H1 (cell line): ENCODE results near the gene PLXNA4. TPM values are rescaled to one million over a fixed set of nuclear protein-coding genes. Genes with fewer than 3 reads are reported as not detected.

ENCODE experiments used
- CTCF ChIA-PET: fragments of 300-600 bp; sonication (Branson Sonifier 250); formaldehyde crosslinking; loops from one replicate; lab custom pipeline; 2021; ENCODE audit not compliant: partially characterized antibody; lab: Charles Lee
- POLR2A ChIA-PET: fragments of 300-600 bp; sonication (Branson Sonifier 250); formaldehyde crosslinking; loops from one replicate; lab custom pipeline; 2021; ENCODE audit warnings: inconsistent platforms; ENCODE audit not compliant: partially characterized antibody; lab: Charles Lee
- DNase-seq, 2 experiments: peaks; one replicate each; pipeline versions ENCODE4 v3.0.0 to v3.0.0-alpha.2; 2010 to 2022; ENCODE audit warnings: low spot score in 2 of 2, low read depth in 1 of 2, mixed read lengths in 1 of 2
- FAIRE-seq: peaks from 2 replicates; lab custom pipeline; 2011; peaks lifted over from hg19 to GRCh38; lab: Jason Lieb, UNC
- H2AFZ ChIP-seq: 2 replicates; pipeline ENCODE4 v1.8.1; 2012; ENCODE audit warnings: low read length, inconsistent platforms
- H2AK5ac ChIP-seq: 2 replicates; pipeline ENCODE4 v1.6.1; 2013; ENCODE audit warnings: low read depth, low read length
- H2BK120ac ChIP-seq: replicated peaks from 2 replicates; pipeline ENCODE3; 2013; ENCODE audit warnings: low read depth, low read length, inconsistent platforms
- H2BK12ac ChIP-seq: 2 replicates; pipeline ENCODE4 v1.6.1; 2013; ENCODE audit warnings: low read depth, low read length
- H2BK15ac ChIP-seq: 2 replicates; pipeline ENCODE4 v1.6.1; 2013; ENCODE audit warnings: low read length
- H2BK20ac ChIP-seq: 2 replicates; pipeline ENCODE4 v1.6.1; 2013; ENCODE audit warnings: low read length
- H2BK5ac ChIP-seq: 2 replicates; pipeline ENCODE4 v1.6.1; 2013; ENCODE audit warnings: low read depth, low read length
- H3K14ac ChIP-seq: 2 replicates; pipeline ENCODE4 v1.6.1; 2013; ENCODE audit warnings: inconsistent platforms; ENCODE audit not compliant: insufficient read length
- H3K18ac ChIP-seq: 2 replicates; pipeline ENCODE4 v1.6.1; 2013; ENCODE audit warnings: low read length; ENCODE audit errors: extremely low read depth
- H3K23ac ChIP-seq: 2 replicates; pipeline ENCODE4 v1.6.1; 2013; ENCODE audit warnings: inconsistent platforms; ENCODE audit not compliant: insufficient read length
- H3K23me2 ChIP-seq: 2 replicates; pipeline ENCODE4 v1.6.1; 2013; ENCODE audit warnings: low read depth, low read length
- H3K27ac ChIP-seq: 2 replicates; pipeline ENCODE4 v1.6.1; 2011; ENCODE audit warnings: low read depth, low read length, inconsistent platforms
- H3K27me3 ChIP-seq, 4 experiments: replicated peaks in 1 of 4; 1 replicate in 1 of 4; 2 replicates in 3 of 4; pipeline versions ENCODE4 v1.6.1 to v1.8.1; 2011 to 2013; ENCODE audit warnings: low read length in 3 of 4, mild to moderate bottlenecking in 3 of 4, inconsistent platforms in 2 of 4, mixed read lengths in 2 of 4, moderate library complexity in 1 of 4; ENCODE audit not compliant: control insufficient read depth in 3 of 4, insufficient read depth in 3 of 4; ENCODE audit errors: extremely low read depth in 1 of 4
- H3K36me3 ChIP-seq, 4 experiments: 2 replicates each; pipeline versions ENCODE4 v1.6.1 to v1.8.1; 2011 to 2013; ENCODE audit warnings: mild to moderate bottlenecking in 4 of 4, low read length in 3 of 4, moderate library complexity in 2 of 4, control low read depth in 1 of 4, inconsistent platforms in 1 of 4; ENCODE audit not compliant: insufficient read depth in 4 of 4, control insufficient read depth in 2 of 4
- H3K4ac ChIP-seq: replicated peaks from 2 replicates; pipeline ENCODE3; 2013; ENCODE audit warnings: low read length, low read depth, mixed read lengths, inconsistent platforms; ENCODE audit not compliant: insufficient read length
- H3K4me1 ChIP-seq, 4 experiments: replicated peaks in 1 of 4; 1 replicate in 1 of 4; 2 replicates in 3 of 4; pipeline versions ENCODE4 v1.6.1 to v1.8.1; 2011 to 2013; ENCODE audit warnings: low read length in 3 of 4, inconsistent platforms in 2 of 4, mixed read lengths in 1 of 4; ENCODE audit not compliant: insufficient read depth in 4 of 4, control insufficient read depth in 3 of 4
- H3K4me2 ChIP-seq, 2 experiments: 2 replicates each; pipeline versions ENCODE4 v1.6.1 to v1.8.1; 2011 to 2013; ENCODE audit warnings: low read depth in 2 of 2, low read length in 2 of 2, control low read depth in 1 of 2, inconsistent platforms in 1 of 2, mild to moderate bottlenecking in 1 of 2; ENCODE audit not compliant: insufficient read depth in 1 of 2
- H3K4me3 ChIP-seq, 4 experiments: fragments of 200-600, 300-600 bp in 1 of 4; sonication (generic), shearing (Covaris generic), sonication (Bioruptor Twin) in 1 of 4; 2 replicates each; pipeline versions ENCODE4 v1.5.1 to v1.8.1; 2011 to 2016; ENCODE audit warnings: low read length in 4 of 4, low read depth in 3 of 4, control low read depth in 2 of 4, inconsistent platforms in 2 of 4, mild to moderate bottlenecking in 2 of 4, mixed read lengths in 1 of 4, moderate library complexity in 1 of 4; ENCODE audit not compliant: insufficient read depth in 2 of 4; ENCODE audit errors: extremely low read depth in 1 of 4
- H3K56ac ChIP-seq: replicated peaks from 2 replicates; pipeline ENCODE3; 2013; ENCODE audit warnings: low read depth, mild to moderate bottlenecking, mixed read lengths, low read length, inconsistent platforms; ENCODE audit not compliant: insufficient read length
- H3K79me1 ChIP-seq: 2 replicates; pipeline ENCODE4 v1.6.1; 2013; ENCODE audit warnings: low read depth, low read length, control low read depth
- H3K79me2 ChIP-seq, 2 experiments: 2 replicates each; pipeline versions ENCODE4 v1.6.1 to v1.8.1; 2012 to 2013; ENCODE audit warnings: low read length in 2 of 2, mild to moderate bottlenecking in 2 of 2, inconsistent platforms in 1 of 2; ENCODE audit not compliant: insufficient read depth in 2 of 2, control insufficient read depth in 1 of 2
- H3K9ac ChIP-seq, 4 experiments: replicated peaks in 1 of 4; 1 replicate in 1 of 4; 2 replicates in 3 of 4; pipeline versions ENCODE4 v1.6.1 to v1.8.1; 2011 to 2013; ENCODE audit warnings: low read depth in 3 of 4, low read length in 3 of 4, control low read depth in 2 of 4, mild to moderate bottlenecking in 2 of 4, moderate library complexity in 2 of 4, inconsistent platforms in 1 of 4; ENCODE audit errors: extremely low read depth in 1 of 4
- H3K9me3 ChIP-seq, 2 experiments: 2 replicates each; pipeline versions ENCODE4 v1.6.1 to v1.8.1; 2012 to 2013; ENCODE audit warnings: mild to moderate bottlenecking in 2 of 2, moderate library complexity in 2 of 2, control low read depth in 1 of 2, inconsistent platforms in 1 of 2, low read depth in 1 of 2, low read length in 1 of 2, mixed read lengths in 1 of 2; ENCODE audit not compliant: insufficient read depth in 2 of 2
- H4K20me1 ChIP-seq, 2 experiments: replicated peaks in 1 of 2; 2 replicates each; pipeline versions ENCODE3 to v1.8.1; 2011 to 2013; ENCODE audit warnings: inconsistent platforms in 2 of 2, low read length in 2 of 2, mild to moderate bottlenecking in 1 of 2; ENCODE audit not compliant: insufficient read depth in 2 of 2, control insufficient read depth in 1 of 2
- H4K5ac ChIP-seq: 2 replicates; pipeline ENCODE4 v1.6.1; 2013; ENCODE audit warnings: low read length, low read depth, mixed read lengths, inconsistent platforms; ENCODE audit not compliant: insufficient read length
- H4K8ac ChIP-seq: 2 replicates; pipeline ENCODE4 v1.8.0; 2013; ENCODE audit warnings: mild to moderate bottlenecking, moderate library complexity, low read length, inconsistent platforms; ENCODE audit not compliant: insufficient read depth; ENCODE audit errors: extremely low read depth
- H4K91ac ChIP-seq: replicated peaks from 2 replicates; pipeline ENCODE3; 2013; ENCODE audit warnings: low read length, mixed read lengths, inconsistent platforms; ENCODE audit not compliant: insufficient read length
- CBX8 ChIP-seq: fragments of 300-800, 300-1000 bp; sonication (generic); IDR thresholded peaks from 2 replicates; pipeline ENCODE4 v1.7.1; 2016; ENCODE audit warnings: low read depth, low read length, borderline replicate concordance
- CEBPB ChIP-seq: IDR thresholded peaks from 2 replicates; pipeline ENCODE4 v1.6.1; 2012; ENCODE audit warnings: low read depth, low read length
- CREB1 ChIP-seq: IDR thresholded peaks from 2 replicates; pipeline ENCODE4 v1.6.1; 2012; ENCODE audit warnings: inconsistent platforms
- KDM5A ChIP-seq: fragments of 200-600 bp; IDR thresholded peaks from 2 replicates; pipeline ENCODE4 v1.7.1; 2012; ENCODE audit warnings: mild to moderate bottlenecking, low read length, inconsistent platforms, mixed read lengths
- NANOG ChIP-seq: IDR thresholded peaks from 2 replicates; pipeline ENCODE4 v1.6.1; 2011; ENCODE audit warnings: low read length, low read depth, mild to moderate bottlenecking, inconsistent platforms; ENCODE audit not compliant: insufficient read depth, poor library complexity, severe bottlenecking
- POLR2A ChIP-seq, 2 experiments: IDR thresholded peaks; 1 replicate in 1 of 2; 2 replicates in 1 of 2; pipeline ENCODE4 v1.6.1; 2011; ENCODE audit warnings: low read depth in 2 of 2, low read length in 2 of 2, mild to moderate bottlenecking in 2 of 2; ENCODE audit errors: control extremely low read depth in 1 of 2
- POLR2AphosphoS5 ChIP-seq: IDR thresholded peaks from 2 replicates; pipeline ENCODE4 v1.6.1; 2011; ENCODE audit warnings: low read depth, low read length
- RAD21 ChIP-seq, 2 experiments: IDR thresholded peaks in 1 of 2; conservative IDR thresholded peaks in 1 of 2; 2 replicates each; pipeline ENCODE4 v1.6.1; 2011; ENCODE audit warnings: low read depth in 2 of 2, low read length in 2 of 2, improper control_type of control experiment in 1 of 2, inconsistent platforms in 1 of 2, mild to moderate bottlenecking in 1 of 2, moderate library complexity in 1 of 2
- TBP ChIP-seq: IDR thresholded peaks from 2 replicates; pipeline ENCODE4 v1.6.1; 2011; ENCODE audit warnings: low read depth, low read length, improper control_type of control experiment
- WGBS, 2 experiments: shearing (Covaris generic) in 1 of 2; methylation state at CpG; one replicate each; pipeline versions ENCODE4 v1.1.6 to v1.1.7; 2013 to 2015; ENCODE audit warnings: low lambda C conversion rate in 2 of 2, mixed read lengths in 2 of 2, inconsistent platforms in 1 of 2, low coverage in 1 of 2, missing lambda C conversion rate in 1 of 2; ENCODE audit not compliant: insufficient replicate concordance in 2 of 2, insufficient coverage in 1 of 2, insufficient read length in 1 of 2; ENCODE audit errors: extremely low coverage in 1 of 2, missing lambda C conversion rate in 1 of 2; 5-methylcytosine and 5-hydroxymethylcytosine counted together
- polyA plus RNA-seq, 7 experiments: library from polyadenylated mRNA; depleted of rRNA in 3 of 7; stranded (reverse) in 5 of 7; unstranded in 2 of 7; fragments of >200 nt in 5 of 7; fragments of 200-250 nt in 2 of 7; gene quantifications; 1 replicate in 5 of 7; 2 replicates in 1 of 7; 4 replicates in 1 of 7; pipeline versions ENCODE4 v1.2.1 to v1.2.3, GENCODE V29; 2011 to 2013; ENCODE audit warnings: missing spikeins in 2 of 7, mixed read lengths in 2 of 7
- total RNA-seq: library from RNA; stranded (reverse); fragmentation: NEBNext Ultra II Directional; extraction: Animal tissue kit (Norgen Biotek cat#: 25700); gene quantifications from 2 replicates; pipeline ENCODE4 v1.2.1, GENCODE V29; 2021
- TF ChIP-seq, protein P1 (sequence below): IDR thresholded peaks from 2 replicates; pipeline ENCODE4 v1.6.1; 2011; ENCODE audit warnings: low read length, improper control_type of control experiment
- TF ChIP-seq, protein P2 (sequence below), 3 experiments: IDR thresholded peaks; 1 replicate in 2 of 3; 2 replicates in 1 of 3; pipeline versions ENCODE4 v1.5.1 to v1.6.1; 2011; ENCODE audit warnings: low read length in 3 of 3, mild to moderate bottlenecking in 3 of 3, inconsistent platforms in 2 of 3, low read depth in 1 of 3, moderate library complexity in 1 of 3; ENCODE audit not compliant: insufficient read depth in 1 of 3; ENCODE audit errors: control extremely low read depth in 1 of 3

The PLXNA4 gene
- total and polyA plus RNA-seq, 2 of the 8 experiments (the other 6 are each of a cell fraction or from before 2014, with no cell fraction given): 0.76 to 0.79 TPM

DNA sequence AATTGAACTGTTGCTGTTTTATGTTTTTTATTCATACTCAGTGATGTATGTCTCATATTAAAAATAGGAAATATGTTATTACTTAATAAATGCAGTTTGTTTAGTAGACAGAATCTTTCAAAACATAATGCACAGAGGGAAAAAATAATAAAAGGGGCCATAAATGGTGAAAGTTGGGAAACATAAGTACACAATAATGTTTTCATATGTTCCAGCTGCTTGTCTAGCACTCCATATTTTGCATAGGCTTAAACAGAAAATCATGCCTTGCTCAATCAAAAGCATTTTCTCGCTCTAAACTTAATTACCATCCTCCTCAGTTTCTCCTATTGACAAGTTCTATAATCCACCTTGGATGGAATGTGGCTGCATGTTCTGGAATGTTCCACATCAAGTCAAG lies 333.2 kb downstream of the PLXNA4 start:
- H4K20me1 ChIP-seq: no peaks in the 10 kb centered on the region
- 81% methylated on average over 1 of the region's 1 CpG; no CpG with 5 or more reads in 1 of the 2 experiments for WGBS, 2 experiments
- H3K4ac ChIP-seq: no peak overlapping the region
- H3K79me2 ChIP-seq: no peaks in the 10 kb centered on the region
- no peak overlapping the region for H2BK12ac ChIP-seq
- H3K27ac ChIP-seq: no peak overlapping the region
- no peak overlapping the region for H3K9ac ChIP-seq
- H4K8ac ChIP-seq: no peak overlapping the region
- H3K56ac ChIP-seq: no peak overlapping the region
- H3K14ac ChIP-seq: no peak overlapping the region
- H2BK20ac ChIP-seq: no peak overlapping the region
- H3K23me2 ChIP-seq: no peaks in the 10 kb centered on the region
- H4K5ac ChIP-seq: no peak overlapping the region
- H2AK5ac ChIP-seq: no peak overlapping the region
- CTCF ChIA-PET: interaction anchor here (1.4 to 5.3 kb wide), 3 partner anchors 7 to 298 kb away, joined by 3 to 34 read pairs (median 8); no protein-coding TSS in a partner anchor
- no peaks in the 10 kb centered on the region for H3K79me1 ChIP-seq
- no peak overlapping the region for H2BK5ac ChIP-seq
- H3K18ac ChIP-seq: no peak overlapping the region
- H3K4me1 ChIP-seq: no peaks in the 10 kb centered on the region
- FAIRE-seq: no peak
- no peak overlapping the region for H3K23ac ChIP-seq
- POLR2A ChIA-PET: no interaction called here
- no peak overlapping the region for H3K4me3 ChIP-seq
- H4K91ac ChIP-seq: no peak overlapping the region
- no peak overlapping the region for H2AFZ ChIP-seq
- no peaks in the 10 kb centered on the region; a peak in 1 of 7 replicates for H3K27me3 ChIP-seq
- no peak for TF ChIP-seq CEBPB
- TF ChIP-seq, protein P1, sequence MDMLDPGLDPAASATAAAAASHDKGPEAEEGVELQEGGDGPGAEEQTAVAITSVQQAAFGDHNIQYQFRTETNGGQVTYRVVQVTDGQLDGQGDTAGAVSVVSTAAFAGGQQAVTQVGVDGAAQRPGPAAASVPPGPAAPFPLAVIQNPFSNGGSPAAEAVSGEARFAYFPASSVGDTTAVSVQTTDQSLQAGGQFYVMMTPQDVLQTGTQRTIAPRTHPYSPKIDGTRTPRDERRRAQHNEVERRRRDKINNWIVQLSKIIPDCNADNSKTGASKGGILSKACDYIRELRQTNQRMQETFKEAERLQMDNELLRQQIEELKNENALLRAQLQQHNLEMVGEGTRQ: no peak
- no peak for TF ChIP-seq RAD21 (IDR thresholded peaks at IDR 0.05 in 1 of 2, conservative IDR thresholded peaks at IDR 0.05 in 1 of 2; ENCODE audit: low read depth in 2 of 2, low read length in 2 of 2)
- no peak for TF ChIP-seq NANOG
- no peak for TF ChIP-seq TBP
- TF ChIP-seq CBX8: no peak
- TF ChIP-seq KDM5A: no peak
- TF ChIP-seq POLR2AphosphoS5: no peak
- TF ChIP-seq POLR2A (IDR thresholded peaks at IDR 0.05; ENCODE audit: control extremely low read depth in 1 of 2, low read depth in 2 of 2, low read length in 2 of 2): no peak
- no peak for TF ChIP-seq CREB1
- TF ChIP-seq, protein P2, sequence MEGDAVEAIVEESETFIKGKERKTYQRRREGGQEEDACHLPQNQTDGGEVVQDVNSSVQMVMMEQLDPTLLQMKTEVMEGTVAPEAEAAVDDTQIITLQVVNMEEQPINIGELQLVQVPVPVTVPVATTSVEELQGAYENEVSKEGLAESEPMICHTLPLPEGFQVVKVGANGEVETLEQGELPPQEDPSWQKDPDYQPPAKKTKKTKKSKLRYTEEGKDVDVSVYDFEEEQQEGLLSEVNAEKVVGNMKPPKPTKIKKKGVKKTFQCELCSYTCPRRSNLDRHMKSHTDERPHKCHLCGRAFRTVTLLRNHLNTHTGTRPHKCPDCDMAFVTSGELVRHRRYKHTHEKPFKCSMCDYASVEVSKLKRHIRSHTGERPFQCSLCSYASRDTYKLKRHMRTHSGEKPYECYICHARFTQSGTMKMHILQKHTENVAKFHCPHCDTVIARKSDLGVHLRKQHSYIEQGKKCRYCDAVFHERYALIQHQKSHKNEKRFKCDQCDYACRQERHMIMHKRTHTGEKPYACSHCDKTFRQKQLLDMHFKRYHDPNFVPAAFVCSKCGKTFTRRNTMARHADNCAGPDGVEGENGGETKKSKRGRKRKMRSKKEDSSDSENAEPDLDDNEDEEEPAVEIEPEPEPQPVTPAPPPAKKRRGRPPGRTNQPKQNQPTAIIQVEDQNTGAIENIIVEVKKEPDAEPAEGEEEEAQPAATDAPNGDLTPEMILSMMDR (IDR thresholded peaks at IDR 0.05; ENCODE audit: control extremely low read depth in 1 of 3, insufficient read depth in 1 of 3, low read depth in 1 of 3, low read length in 3 of 3): no peak
- H3K4me2 ChIP-seq: no peak overlapping the region
- peaks cover 0 to 8% of the 10 kb centered on the region in 2 experiments; a peak in 3 of 4 replicates for H3K9me3 ChIP-seq
- no peak overlapping the region for H2BK120ac ChIP-seq
- no peaks in the 10 kb centered on the region for H3K36me3 ChIP-seq
- H2BK15ac ChIP-seq: no peak overlapping the region
- no peak for DNase-seq
